AG04449 (cell line): Measurements from ENCODE around the gene FGF3.

ENCODE experiments used
- CTCF ChIA-PET: fragments of 350-600 bp; formaldehyde crosslinking; extraction: SDS; loops from one replicate; lab custom pipeline; 2021; ENCODE audit warnings: antibody characterized with exemption; lab: Yijun Ruan, JAX
- POLR2A ChIA-PET: fragments of 400-600, 350-600 bp; formaldehyde crosslinking; extraction: SDS; loops from one replicate; lab custom pipeline; 2020; ENCODE audit warnings: antibody characterized with exemption, inconsistent platforms; lab: Yijun Ruan, JAX
- DNase-seq: peaks from one replicate; pipeline ENCODE4 v3.0.0-alpha.2; 2010; ENCODE audit warnings: low read depth, low spot score
- H3K4me3 ChIP-seq: 2 replicates; pipeline ENCODE4 v1.5.1; 2011; ENCODE audit warnings: low read depth, mild to moderate bottlenecking, control low read depth, low read length
- CTCF ChIP-seq: IDR thresholded peaks from one replicate; pipeline ENCODE4 v1.5.1; 2011; ENCODE audit warnings: mild to moderate bottlenecking, moderate library complexity, low read length, control low read depth, inconsistent platforms; ENCODE audit not compliant: insufficient read depth; ENCODE audit errors: missing control alignments

FGF3 gene

GRCh38 chr11:69834811-69835800 is 15.9 kb upstream of the FGF3 start:
- TF ChIP-seq CTCF, result no peak
- no peak overlapping the region for H3K4me3 ChIP-seq
- DNase-seq, result no peak
- ChIA-PET CTCF (no interaction called here), POLR2A (no interaction called here)

- no peak overlapping the region for H3K4me3 ChIP-seq
- ChIA-PET CTCF (no interaction called here), POLR2A (no interaction called here)
- DNase-seq, result no peak
- no peak for TF ChIP-seq CTCF
Observed at GRCh38 chr11:69834251-69834650, 15.0 kb upstream of the FGF3 start.

- POLR2A ChIA-PET, result no interaction called here
- DNase-seq, result no peak
- no peak for TF ChIP-seq CTCF
- no peak overlapping the region for H3K4me3 ChIP-seq
- CTCF ChIA-PET, result interaction anchor here (1.6 kb wide), 1 partner anchor 9 kb away, joined by 5 read pairs; no protein-coding TSS in a partner anchor
Observed at GRCh38 chr11:69832561-69833413, 13.6 kb upstream of the FGF3 start.

GRCh38 chr11:69831985-69832384 is 12.8 kb upstream of the FGF3 start:
- ChIA-PET POLR2A (no interaction called here), CTCF (interaction anchor here (1.6 kb wide), 1 partner anchor 10 kb away, joined by 5 read pairs; no protein-coding TSS in a partner anchor)
- TF ChIP-seq CTCF, result no peak
- no peak for DNase-seq
- no peak overlapping the region for H3K4me3 ChIP-seq

GRCh38 chr11:69830086-69830485 is 10.9 kb upstream of the FGF3 start:
- ChIA-PET POLR2A (no interaction called here), CTCF (no interaction called here)
- H3K4me3 ChIP-seq, result no peak overlapping the region
- no peak for DNase-seq
- no peak for TF ChIP-seq CTCF

- ChIA-PET POLR2A (no interaction called here), CTCF (no interaction called here)
- H3K4me3 ChIP-seq, result no peak overlapping the region
- TF ChIP-seq CTCF, result no peak
- DNase-seq, result no peak
Observed at GRCh38 chr11:69828971-69829344, 9.7 kb upstream of the FGF3 start.
